Fibroblast of peridontal ligament (primary cell): ENCODE measurements around the gene STK25.
"Not testable (repeated sequence)": the region's sequence is repeated elsewhere in the genome, so short reads cannot be mapped to it uniquely, and the experiment has no call there.

Experiments
- DNase-seq: peaks from one replicate; pipeline ENCODE4 v3.0.0-alpha.2; 2010; ENCODE audit errors: extremely low read depth

Gene STK25

DNA sequence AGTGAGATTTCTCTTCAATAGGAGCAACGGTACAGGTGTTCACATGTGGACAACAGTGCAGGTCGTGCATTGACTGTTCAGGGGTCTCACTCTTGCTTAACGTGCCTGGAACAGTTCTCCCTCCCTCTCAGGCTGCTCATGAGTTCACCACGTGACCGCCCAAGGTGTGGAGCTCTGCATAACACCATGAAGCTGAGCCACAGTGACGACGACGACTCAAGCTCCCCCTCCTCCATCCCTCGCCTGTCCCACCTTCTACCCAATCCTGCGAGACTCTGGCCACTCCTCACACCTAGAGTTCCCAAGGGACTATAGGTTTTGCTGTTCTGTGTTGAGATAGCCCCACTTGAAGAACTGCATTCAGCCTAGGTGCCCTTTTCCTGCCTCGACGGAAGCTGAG is 42.8 kb downstream of the STK25 start:
- no peak for DNase-seq

GRCh38 chr2:241463276-241464135 is 44.9 kb downstream of the STK25 start:
- DNase-seq = no peak

DNA sequence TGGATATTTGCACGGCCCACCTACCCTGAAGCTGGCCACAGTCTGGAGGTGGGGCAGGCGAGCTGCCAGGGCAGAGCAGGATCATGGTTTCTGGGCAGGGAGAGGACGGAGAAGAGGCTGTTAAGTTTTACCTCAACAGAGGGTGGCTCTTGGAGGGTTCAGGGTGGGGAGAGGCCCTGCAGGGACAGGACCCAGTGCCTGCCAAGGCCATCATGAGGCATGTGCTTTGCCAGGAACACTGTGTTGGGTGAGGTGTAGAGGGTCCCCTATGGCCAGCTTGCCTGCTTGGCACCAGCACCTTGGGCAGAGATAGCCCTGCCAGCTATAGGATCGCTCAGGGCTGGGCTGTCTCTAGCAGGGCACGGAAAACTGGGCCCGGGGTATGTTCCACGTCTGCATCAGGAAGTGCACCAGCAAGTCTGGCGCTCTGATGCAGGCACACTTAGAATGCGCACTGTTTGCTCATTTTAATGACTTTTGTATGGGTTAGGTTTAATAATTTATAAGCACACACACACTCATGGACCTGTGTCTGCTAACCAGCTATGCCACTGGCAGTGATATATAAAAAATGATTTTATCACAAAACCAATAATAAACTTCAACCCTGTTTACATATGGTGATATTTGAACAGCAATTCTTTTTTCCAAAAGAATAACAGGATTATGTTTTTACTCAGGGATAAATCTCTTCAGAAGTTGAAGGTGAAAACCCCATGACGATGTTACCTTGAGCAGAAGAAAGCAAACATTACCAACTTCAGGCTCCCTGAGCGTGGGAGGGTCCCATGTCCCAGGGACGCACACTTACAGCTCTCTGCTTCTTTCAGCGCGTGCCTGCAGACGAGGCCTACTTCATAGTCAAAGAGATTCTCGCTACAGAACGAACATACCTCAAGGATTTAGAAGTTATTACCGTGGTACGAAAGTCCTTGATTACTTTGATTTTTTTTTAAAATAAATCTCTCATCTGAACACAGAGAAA is 46.4 kb downstream of the STK25 start:
- DNase-seq = no peak

DNA sequence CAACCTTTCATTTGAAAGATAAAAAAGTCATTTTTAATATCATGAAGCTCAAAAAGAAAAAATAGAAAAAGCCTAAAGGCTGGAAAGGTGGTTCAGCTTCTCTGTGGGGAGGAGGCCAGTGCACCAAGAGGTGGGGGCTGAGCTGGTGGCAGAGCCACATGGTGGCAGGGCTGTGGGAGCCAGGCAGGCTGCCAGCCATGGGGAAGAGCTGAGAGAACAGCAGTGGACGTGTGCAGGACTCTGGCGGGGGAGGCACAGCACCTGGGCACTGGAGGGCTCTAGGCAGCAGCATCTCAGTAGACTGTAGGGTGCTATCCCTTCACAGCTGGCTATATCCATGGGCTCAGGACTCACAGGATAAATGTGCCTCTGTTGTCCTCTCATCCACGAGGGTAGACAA is 47.8 kb downstream of the STK25 start:
- no peak for DNase-seq

- DNase-seq = no peak
These were observed 48.9 kb downstream of the STK25 start for GRCh38 chr2:241459520-241459919.

GRCh38 chr2:241458687-241459086 is 49.7 kb downstream of the STK25 start:
- no peak for DNase-seq

DNA sequence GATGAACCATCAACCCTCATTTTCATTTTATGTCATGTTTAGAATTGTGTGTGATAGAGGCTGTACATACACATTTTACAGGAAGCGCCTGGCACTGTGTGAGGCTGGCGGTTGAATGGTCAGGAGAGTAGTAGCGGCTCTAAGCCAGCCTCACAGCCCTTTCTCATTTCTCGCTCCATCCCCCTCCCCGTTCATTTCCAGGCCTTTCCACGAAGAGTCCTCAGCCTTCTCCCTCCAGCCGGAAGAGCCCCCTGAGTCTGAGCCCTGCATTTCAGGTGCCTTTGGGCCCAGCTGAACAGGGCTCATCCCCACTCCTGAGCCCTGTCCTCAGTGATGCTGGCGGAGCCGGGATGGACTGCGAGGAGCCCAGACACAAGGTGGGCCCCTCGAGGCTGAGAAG is 51.8 kb downstream of the STK25 start:
- no peak for DNase-seq

- DNase-seq = peak; percentile 12
These were observed 53.4 kb downstream of the STK25 start for GRCh38 chr2:241454837-241455485.

- DNase-seq = not testable (repeated sequence)
These were observed 54.5 kb downstream of the STK25 start for GRCh38 chr2:241453919-241454318.

GRCh38 chr2:241451840-241452506 is 56.4 kb downstream of the STK25 start:
- no peak for DNase-seq

DNA sequence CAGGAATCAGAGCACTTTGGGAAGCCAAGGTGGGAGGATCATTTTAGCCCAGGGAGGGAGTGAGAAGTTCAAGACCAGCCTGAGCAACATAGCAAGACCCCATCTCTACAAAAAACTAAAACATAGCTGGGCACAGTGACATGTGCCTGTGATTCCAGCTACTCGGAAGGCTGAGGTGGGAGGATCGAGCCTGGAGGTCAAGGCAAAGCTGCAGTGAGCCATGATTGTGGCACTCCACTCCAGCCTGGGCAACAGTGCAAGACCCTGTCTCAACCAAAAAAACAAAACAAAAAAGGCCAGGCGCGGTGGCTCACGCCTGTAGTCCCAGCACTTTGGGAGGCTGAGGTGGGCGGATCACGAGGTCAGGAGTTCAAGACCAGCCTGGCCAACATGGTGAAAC is 58.3 kb downstream of the STK25 start:
- not testable (repeated sequence) for DNase-seq

DNA sequence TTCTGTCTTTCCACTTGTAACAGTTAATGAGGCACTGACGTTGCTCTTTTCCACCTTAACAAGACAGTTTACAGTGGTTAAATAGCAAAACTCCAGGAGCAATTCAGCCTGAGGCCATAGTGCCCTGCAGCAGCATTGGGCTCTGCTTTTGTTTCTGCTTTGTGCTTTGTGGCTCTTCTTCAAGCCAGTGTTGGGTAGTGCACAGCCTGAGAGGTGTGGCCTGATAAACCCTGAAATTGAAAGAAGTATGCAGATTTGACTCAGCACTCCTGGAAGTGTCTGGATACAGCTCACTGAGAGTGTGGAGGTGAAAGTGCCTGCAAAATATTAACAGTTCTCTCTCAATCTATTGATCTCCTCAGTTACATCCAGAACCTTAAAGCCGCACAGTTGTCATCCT is 63.0 kb downstream of the STK25 start:
- DNase-seq = no peak

DNA sequence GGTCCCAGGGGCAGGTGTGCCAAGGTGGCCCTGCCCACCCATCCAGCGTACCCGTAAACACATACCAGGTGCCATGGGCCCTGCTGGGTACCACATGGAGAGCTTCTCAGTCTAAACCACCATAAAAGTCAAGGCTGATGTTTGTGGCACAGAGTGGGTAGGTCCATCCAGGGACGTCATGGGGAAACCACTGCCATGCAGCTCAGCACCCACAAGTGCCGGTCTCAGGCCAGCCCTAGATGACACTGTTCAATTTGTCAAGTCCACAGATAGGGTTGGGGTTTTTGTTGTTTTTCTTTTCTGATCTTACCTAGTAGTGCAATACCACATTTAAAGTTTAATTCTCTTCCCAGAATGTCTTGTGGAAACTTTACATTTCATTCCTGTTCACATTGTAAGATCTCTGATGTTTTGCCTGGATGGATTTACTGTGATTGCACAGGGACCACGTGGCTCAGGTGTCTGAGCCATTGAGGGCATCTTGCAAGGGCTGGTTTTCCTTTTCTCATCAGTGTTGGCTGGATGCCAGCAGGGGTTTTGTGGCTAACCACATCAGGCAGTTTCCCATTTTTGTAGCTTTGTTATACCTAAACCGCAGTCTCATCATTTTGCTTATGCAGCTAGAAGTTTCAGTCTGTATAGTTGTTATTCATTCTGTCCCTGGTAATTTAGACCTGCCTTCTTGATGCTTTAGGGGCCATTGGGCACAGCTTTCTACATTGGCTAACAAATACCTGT is 64.7 kb downstream of the STK25 start:
- peak; percentile 41 for DNase-seq
